ENCODE data around the gene PAK2. TPM values are rescaled to one million over a fixed set of nuclear protein-coding genes. Genes with fewer than 3 reads are reported as not detected.

PAK2 gene
- total RNA-seq, 1 experiment from 2014 or later = 32.6 TPM

GRCh38 chr3:196765454-196765853, 25.8 kb downstream of the PAK2 start:
- H3K4me3 ChIP-seq (ENCODE audit: low read length) = no peak overlapping the region
- no peaks in the 10 kb centered on the region for H3F3A ChIP-seq (ENCODE audit: low read length, unreplicated experiment)
- no peaks in the 10 kb centered on the region for H3K9me2 ChIP-seq (replicated peaks; ENCODE audit: low read length)
- ATAC-seq (no peak), DNase-seq (no peak)
- intact Hi-C loops (cut with micrococcal nuclease) = no loop called here
- H3K4me2 ChIP-seq (ENCODE audit: low read length) = no peak overlapping the region
- no TSS peak for BruUV-seq (replicated peaks)
- H3K27ac ChIP-seq (ENCODE audit: low read length) = no peak overlapping the region
- POLR2A ChIA-PET (ENCODE audit: unreplicated experiment) = no interaction called here
- no peak overlapping the region for H2AFZ ChIP-seq (ENCODE audit: low read length)
- H4K20me1 ChIP-seq (ENCODE audit: low read length) = no peaks in the 10 kb centered on the region
- H3K9me3 ChIP-seq (ENCODE audit: low read length) = no peaks in the 10 kb centered on the region
- no peak for TF ChIP-seq EZH2 (IDR thresholded peaks at IDR 0.05; ENCODE audit: low read length, unreplicated experiment)
- TF ChIP-seq CTCF (conservative IDR thresholded peaks at IDR 0.05; ENCODE audit: low read depth, low read length) = no peak
- TF ChIP-seq EZH2phosphoT487 (IDR thresholded peaks at IDR 0.05; ENCODE audit: borderline replicate concordance, low read length) = no peak
- no peaks in the 10 kb centered on the region for H3K27me3 ChIP-seq (ENCODE audit: low read length)
- peaks cover 60% of the 10 kb centered on the region for H3K79me2 ChIP-seq (ENCODE audit: low read length)
- CTCF ChIA-PET = no interaction called here
- no peak overlapping the region for H3K9ac ChIP-seq (ENCODE audit: low read length)
- H3K36me3 ChIP-seq (ENCODE audit: low read depth, low read length) = no peaks in the 10 kb centered on the region; the same call in 1 of the 2 replicates
- H3K4me1 ChIP-seq (ENCODE audit: insufficient read depth, low read length) = no peaks in the 10 kb centered on the region

- Histone ChIP-seq H3K9me3 (ENCODE audit: low read length) (no peaks in the 10 kb centered on the region), H3K4me1 (ENCODE audit: insufficient read depth, low read length) (no peaks in the 10 kb centered on the region), H3F3A (ENCODE audit: low read length, unreplicated experiment) (no peaks in the 10 kb centered on the region), H3K27ac (ENCODE audit: low read length) (no peak overlapping the region), H3K9me2 (replicated peaks; ENCODE audit: low read length) (no peaks in the 10 kb centered on the region), H4K20me1 (ENCODE audit: low read length) (no peaks in the 10 kb centered on the region), H3K36me3 (ENCODE audit: low read depth, low read length) (no peaks in the 10 kb centered on the region; the same call in 1 of the 2 replicates), H2AFZ (ENCODE audit: low read length) (no peak overlapping the region), H3K9ac (ENCODE audit: low read length) (no peak overlapping the region), H3K79me2 (ENCODE audit: low read length) (peaks cover 91% of the 10 kb centered on the region), H3K27me3 (ENCODE audit: low read length) (no peaks in the 10 kb centered on the region), H3K4me2 (ENCODE audit: low read length) (no peak overlapping the region), H3K4me3 (ENCODE audit: low read length) (no peak overlapping the region)
- CTCF ChIA-PET = no interaction called here
- DNase-seq (no peak), ATAC-seq (no peak)
- intact Hi-C loops (cut with micrococcal nuclease) = no loop called here
- POLR2A ChIA-PET (ENCODE audit: unreplicated experiment) = no interaction called here
- TF ChIP-seq CTCF (conservative IDR thresholded peaks at IDR 0.05; ENCODE audit: low read depth, low read length) (no peak), EZH2phosphoT487 (IDR thresholded peaks at IDR 0.05; ENCODE audit: borderline replicate concordance, low read length) (no peak), EZH2 (IDR thresholded peaks at IDR 0.05; ENCODE audit: low read length, unreplicated experiment) (no peak)
- BruUV-seq (replicated peaks) = no TSS peak
Measured at GRCh38 chr3:196771067-196771466, 31.4 kb downstream of the PAK2 start.

GRCh38 chr3:196772102-196772501, 32.4 kb downstream of the PAK2 start:
- BruUV-seq (replicated peaks) = no TSS peak
- ChIA-PET CTCF (no interaction called here), POLR2A (ENCODE audit: unreplicated experiment) (no interaction called here)
- intact Hi-C loops (cut with micrococcal nuclease) = no loop called here
- H4K20me1 ChIP-seq (ENCODE audit: low read length) = no peaks in the 10 kb centered on the region
- H3K9me3 ChIP-seq (ENCODE audit: low read length) = no peaks in the 10 kb centered on the region
- ATAC-seq (no peak), DNase-seq (no peak)
- H2AFZ ChIP-seq (ENCODE audit: low read length) = no peak overlapping the region
- no peaks in the 10 kb centered on the region; the same call in 1 of the 2 replicates for H3K36me3 ChIP-seq (ENCODE audit: low read depth, low read length)
- no peaks in the 10 kb centered on the region for H3K27me3 ChIP-seq (ENCODE audit: low read length)
- peaks cover 89% of the 10 kb centered on the region for H3K79me2 ChIP-seq (ENCODE audit: low read length)
- TF ChIP-seq EZH2phosphoT487 (IDR thresholded peaks at IDR 0.05; ENCODE audit: borderline replicate concordance, low read length) = no peak
- TF ChIP-seq EZH2 (IDR thresholded peaks at IDR 0.05; ENCODE audit: low read length, unreplicated experiment) = no peak
- TF ChIP-seq CTCF (conservative IDR thresholded peaks at IDR 0.05; ENCODE audit: low read depth, low read length) = no peak
- H3K4me1 ChIP-seq (ENCODE audit: insufficient read depth, low read length) = no peaks in the 10 kb centered on the region
- H3K9me2 ChIP-seq (replicated peaks; ENCODE audit: low read length) = no peaks in the 10 kb centered on the region
- H3K4me2 ChIP-seq (ENCODE audit: low read length) = no peak overlapping the region
- no peak overlapping the region for H3K27ac ChIP-seq (ENCODE audit: low read length)
- H3F3A ChIP-seq (ENCODE audit: low read length, unreplicated experiment) = no peaks in the 10 kb centered on the region
- no peak overlapping the region for H3K4me3 ChIP-seq (ENCODE audit: low read length)
- no peak overlapping the region for H3K9ac ChIP-seq (ENCODE audit: low read length)
